SK-N-SH (cell line): ENCODE results near the gene RELT.

Experiments
- EZH2phosphoT487 ChIP-seq: fragments of 200-600 bp; sonication (generic); IDR thresholded peaks from 2 replicates; pipeline ENCODE4 v1.6.1; 2017; ENCODE audit warnings: low read depth, mixed run types, mild to moderate bottlenecking, antibody characterized with exemption, moderate library complexity, borderline replicate concordance
- FOXM1 ChIP-seq: IDR thresholded peaks from 2 replicates; pipeline ENCODE4 v1.4.0; 2012; ENCODE audit warnings: low read depth, mild to moderate bottlenecking
- JUND ChIP-seq: IDR thresholded peaks from 2 replicates; pipeline ENCODE4 v1.4.0; 2012
- NRF1 ChIP-seq: IDR thresholded peaks from 2 replicates; pipeline ENCODE4 v1.6.1; 2012; ENCODE audit warnings: low read depth, mild to moderate bottlenecking, low read length
- TF ChIP-seq, protein P1 (sequence below): fragments of 200-600 bp; sonication (generic); IDR thresholded peaks from 2 replicates; pipeline ENCODE4 v1.6.1; 2017; ENCODE audit warnings: antibody characterized with exemption, mild to moderate bottlenecking, moderate library complexity
- TF ChIP-seq, protein P2 (sequence below): IDR thresholded peaks from 2 replicates; pipeline ENCODE4 v1.4.0; 2012; ENCODE audit warnings: low read depth

DNA sequence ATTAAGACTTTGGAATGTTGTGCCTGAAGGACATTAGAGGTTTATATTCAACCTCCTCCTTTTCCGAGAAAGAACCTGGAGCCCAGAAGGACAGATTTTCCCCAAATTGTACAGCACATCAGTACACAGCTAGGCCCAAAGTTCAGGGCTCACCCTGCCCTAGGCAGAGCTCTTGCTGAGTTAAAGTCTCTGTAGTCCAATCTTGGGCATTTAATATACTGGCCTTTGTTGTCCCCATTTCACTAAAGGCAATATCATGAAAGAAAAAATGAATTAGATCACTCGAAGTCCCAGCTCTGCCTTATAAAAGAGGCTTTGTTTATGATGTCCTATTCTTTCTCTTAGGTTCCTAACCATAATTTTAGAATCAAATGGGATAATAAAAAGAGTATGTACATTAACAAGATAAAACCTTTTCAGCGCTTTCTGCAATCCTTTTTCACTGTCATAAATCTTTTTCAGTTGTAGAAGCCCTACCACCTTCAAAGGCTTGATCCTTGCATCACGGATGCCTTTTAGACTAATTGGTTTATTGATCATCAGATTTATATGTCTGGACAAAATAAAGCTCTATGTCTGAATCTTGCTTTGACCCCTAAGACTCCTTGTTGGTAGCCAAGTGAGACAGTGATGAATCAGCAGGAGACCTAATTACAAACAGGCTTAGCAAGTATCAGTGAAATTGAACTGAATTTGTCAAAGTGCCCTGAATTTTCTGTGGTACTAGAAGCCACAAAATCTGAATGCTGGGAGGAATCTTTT, 39.8 kb downstream of the RELT start:
- TF ChIP-seq NRF1: no peak
- TF ChIP-seq, protein P1, sequence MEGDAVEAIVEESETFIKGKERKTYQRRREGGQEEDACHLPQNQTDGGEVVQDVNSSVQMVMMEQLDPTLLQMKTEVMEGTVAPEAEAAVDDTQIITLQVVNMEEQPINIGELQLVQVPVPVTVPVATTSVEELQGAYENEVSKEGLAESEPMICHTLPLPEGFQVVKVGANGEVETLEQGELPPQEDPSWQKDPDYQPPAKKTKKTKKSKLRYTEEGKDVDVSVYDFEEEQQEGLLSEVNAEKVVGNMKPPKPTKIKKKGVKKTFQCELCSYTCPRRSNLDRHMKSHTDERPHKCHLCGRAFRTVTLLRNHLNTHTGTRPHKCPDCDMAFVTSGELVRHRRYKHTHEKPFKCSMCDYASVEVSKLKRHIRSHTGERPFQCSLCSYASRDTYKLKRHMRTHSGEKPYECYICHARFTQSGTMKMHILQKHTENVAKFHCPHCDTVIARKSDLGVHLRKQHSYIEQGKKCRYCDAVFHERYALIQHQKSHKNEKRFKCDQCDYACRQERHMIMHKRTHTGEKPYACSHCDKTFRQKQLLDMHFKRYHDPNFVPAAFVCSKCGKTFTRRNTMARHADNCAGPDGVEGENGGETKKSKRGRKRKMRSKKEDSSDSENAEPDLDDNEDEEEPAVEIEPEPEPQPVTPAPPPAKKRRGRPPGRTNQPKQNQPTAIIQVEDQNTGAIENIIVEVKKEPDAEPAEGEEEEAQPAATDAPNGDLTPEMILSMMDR: no peak
- TF ChIP-seq JUND: peak; percentile 45
- TF ChIP-seq FOXM1: no peak
- TF ChIP-seq, protein P2, sequence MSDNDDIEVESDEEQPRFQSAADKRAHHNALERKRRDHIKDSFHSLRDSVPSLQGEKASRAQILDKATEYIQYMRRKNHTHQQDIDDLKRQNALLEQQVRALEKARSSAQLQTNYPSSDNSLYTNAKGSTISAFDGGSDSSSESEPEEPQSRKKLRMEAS: no peak
- no peak for TF ChIP-seq EZH2phosphoT487
